ENCODE data around the gene NAALAD2. TPM values are rescaled to one million over a fixed set of nuclear protein-coding genes. Genes with fewer than 3 reads are reported as not detected.
A peak's percentile ranks its signal among the peaks of the same experiment; 100 is the strongest.
"Not testable (repeated sequence)": the region's sequence is repeated elsewhere in the genome, so short reads cannot be mapped to it uniquely, and the experiment has no call there.

Gene NAALAD2
- total RNA-seq (1 to 10 TPM; 1.6 to 3.3 TPM), polyA plus RNA-seq (under 1 TPM; 0.21 to 0.51 TPM)

GRCh38 chr11:90134478-90135003 lies at the start of gene NAALAD2:
Gene NAALAD2 (plus strand): TSS chr11:90134663. CDS start chr11:90134759, 96 bp downstream.
- H3K9me3 ChIP-seq (ENCODE audit: control insufficient read depth in 4 of 4, low read length in 3 of 4) = no peaks in the 10 kb centered on the region
- peak; percentile 57 for DNase-seq (ENCODE audit: low spot score)
- H3K27me3 ChIP-seq (ENCODE audit: control insufficient read depth in 4 of 4, insufficient read depth in 4 of 4, low read length in 3 of 4) = peaks cover 0 to 7% (median 2%) of the 10 kb centered on the region in 4 donors
- 5% methylated on average over 25 of the region's 25 CpGs for WGBS
- H3K9ac ChIP-seq (ENCODE audit: low read depth in 1 of 2, low read length in 2 of 2) = peak within 1 kb of the TSS in 1 of 2 donors; percentile 44
- H3K4me1 ChIP-seq (ENCODE audit: control insufficient read depth in 4 of 4, insufficient read depth in 4 of 4, low read length in 3 of 4) = peaks cover 0 to 13% (median 8%) of the 10 kb centered on the region in 4 donors
- TF ChIP-seq JUND (IDR thresholded peaks at IDR 0.05) (no peak), NR2F2 (IDR thresholded peaks at IDR 0.05) (peak; percentile 47), HNF4A (conservative IDR thresholded peaks at IDR 0.05) (no peak), FOXA2 (IDR thresholded peaks at IDR 0.05) (no peak), YY1 (IDR thresholded peaks at IDR 0.05) (no peak), FOXA1 (IDR thresholded peaks at IDR 0.05) (no peak), ATF3 (IDR thresholded peaks at IDR 0.05) (no peak), RXRA (IDR thresholded peaks at IDR 0.05) (peak in 1 of 2 donors; percentile 23), TAF1 (conservative IDR thresholded peaks at IDR 0.05) (no peak)
- TF ChIP-seq, protein P1, sequence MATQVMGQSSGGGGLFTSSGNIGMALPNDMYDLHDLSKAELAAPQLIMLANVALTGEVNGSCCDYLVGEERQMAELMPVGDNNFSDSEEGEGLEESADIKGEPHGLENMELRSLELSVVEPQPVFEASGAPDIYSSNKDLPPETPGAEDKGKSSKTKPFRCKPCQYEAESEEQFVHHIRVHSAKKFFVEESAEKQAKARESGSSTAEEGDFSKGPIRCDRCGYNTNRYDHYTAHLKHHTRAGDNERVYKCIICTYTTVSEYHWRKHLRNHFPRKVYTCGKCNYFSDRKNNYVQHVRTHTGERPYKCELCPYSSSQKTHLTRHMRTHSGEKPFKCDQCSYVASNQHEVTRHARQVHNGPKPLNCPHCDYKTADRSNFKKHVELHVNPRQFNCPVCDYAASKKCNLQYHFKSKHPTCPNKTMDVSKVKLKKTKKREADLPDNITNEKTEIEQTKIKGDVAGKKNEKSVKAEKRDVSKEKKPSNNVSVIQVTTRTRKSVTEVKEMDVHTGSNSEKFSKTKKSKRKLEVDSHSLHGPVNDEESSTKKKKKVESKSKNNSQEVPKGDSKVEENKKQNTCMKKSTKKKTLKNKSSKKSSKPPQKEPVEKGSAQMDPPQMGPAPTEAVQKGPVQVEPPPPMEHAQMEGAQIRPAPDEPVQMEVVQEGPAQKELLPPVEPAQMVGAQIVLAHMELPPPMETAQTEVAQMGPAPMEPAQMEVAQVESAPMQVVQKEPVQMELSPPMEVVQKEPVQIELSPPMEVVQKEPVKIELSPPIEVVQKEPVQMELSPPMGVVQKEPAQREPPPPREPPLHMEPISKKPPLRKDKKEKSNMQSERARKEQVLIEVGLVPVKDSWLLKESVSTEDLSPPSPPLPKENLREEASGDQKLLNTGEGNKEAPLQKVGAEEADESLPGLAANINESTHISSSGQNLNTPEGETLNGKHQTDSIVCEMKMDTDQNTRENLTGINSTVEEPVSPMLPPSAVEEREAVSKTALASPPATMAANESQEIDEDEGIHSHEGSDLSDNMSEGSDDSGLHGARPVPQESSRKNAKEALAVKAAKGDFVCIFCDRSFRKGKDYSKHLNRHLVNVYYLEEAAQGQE (IDR thresholded peaks at IDR 0.05) = no peak
- TF ChIP-seq, protein P2, sequence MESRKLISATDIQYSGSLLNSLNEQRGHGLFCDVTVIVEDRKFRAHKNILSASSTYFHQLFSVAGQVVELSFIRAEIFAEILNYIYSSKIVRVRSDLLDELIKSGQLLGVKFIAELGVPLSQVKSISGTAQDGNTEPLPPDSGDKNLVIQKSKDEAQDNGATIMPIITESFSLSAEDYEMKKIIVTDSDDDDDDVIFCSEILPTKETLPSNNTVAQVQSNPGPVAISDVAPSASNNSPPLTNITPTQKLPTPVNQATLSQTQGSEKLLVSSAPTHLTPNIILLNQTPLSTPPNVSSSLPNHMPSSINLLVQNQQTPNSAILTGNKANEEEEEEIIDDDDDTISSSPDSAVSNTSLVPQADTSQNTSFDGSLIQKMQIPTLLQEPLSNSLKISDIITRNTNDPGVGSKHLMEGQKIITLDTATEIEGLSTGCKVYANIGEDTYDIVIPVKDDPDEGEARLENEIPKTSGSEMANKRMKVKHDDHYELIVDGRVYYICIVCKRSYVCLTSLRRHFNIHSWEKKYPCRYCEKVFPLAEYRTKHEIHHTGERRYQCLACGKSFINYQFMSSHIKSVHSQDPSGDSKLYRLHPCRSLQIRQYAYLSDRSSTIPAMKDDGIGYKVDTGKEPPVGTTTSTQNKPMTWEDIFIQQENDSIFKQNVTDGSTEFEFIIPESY (IDR thresholded peaks at IDR 0.05) = no peak
- TF ChIP-seq, protein P3, sequence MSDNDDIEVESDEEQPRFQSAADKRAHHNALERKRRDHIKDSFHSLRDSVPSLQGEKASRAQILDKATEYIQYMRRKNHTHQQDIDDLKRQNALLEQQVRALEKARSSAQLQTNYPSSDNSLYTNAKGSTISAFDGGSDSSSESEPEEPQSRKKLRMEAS (IDR thresholded peaks at IDR 0.05) = no peak
- TF ChIP-seq, protein P4, sequence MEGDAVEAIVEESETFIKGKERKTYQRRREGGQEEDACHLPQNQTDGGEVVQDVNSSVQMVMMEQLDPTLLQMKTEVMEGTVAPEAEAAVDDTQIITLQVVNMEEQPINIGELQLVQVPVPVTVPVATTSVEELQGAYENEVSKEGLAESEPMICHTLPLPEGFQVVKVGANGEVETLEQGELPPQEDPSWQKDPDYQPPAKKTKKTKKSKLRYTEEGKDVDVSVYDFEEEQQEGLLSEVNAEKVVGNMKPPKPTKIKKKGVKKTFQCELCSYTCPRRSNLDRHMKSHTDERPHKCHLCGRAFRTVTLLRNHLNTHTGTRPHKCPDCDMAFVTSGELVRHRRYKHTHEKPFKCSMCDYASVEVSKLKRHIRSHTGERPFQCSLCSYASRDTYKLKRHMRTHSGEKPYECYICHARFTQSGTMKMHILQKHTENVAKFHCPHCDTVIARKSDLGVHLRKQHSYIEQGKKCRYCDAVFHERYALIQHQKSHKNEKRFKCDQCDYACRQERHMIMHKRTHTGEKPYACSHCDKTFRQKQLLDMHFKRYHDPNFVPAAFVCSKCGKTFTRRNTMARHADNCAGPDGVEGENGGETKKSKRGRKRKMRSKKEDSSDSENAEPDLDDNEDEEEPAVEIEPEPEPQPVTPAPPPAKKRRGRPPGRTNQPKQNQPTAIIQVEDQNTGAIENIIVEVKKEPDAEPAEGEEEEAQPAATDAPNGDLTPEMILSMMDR (IDR thresholded peaks at IDR 0.05; ENCODE audit: low read depth, low read length, missing input control) = no peak
- peak within 1 kb of the TSS; percentile 32 to 55 (median 55) for H3K4me3 ChIP-seq (ENCODE audit: low read depth in 1 of 3, low read length in 3 of 3)
- H3K27ac ChIP-seq (ENCODE audit: low read depth in 1 of 2, low read length in 2 of 2) = no peak within 1 kb of the TSS
- H3K36me3 ChIP-seq (ENCODE audit: control insufficient read depth in 4 of 4, insufficient read depth in 3 of 4, low read depth in 1 of 4, low read length in 3 of 4) = no peaks in the 10 kb centered on the region

GRCh38 chr11:90085650-90086049 lies 48.8 kb upstream of the NAALAD2 start, which contains the start of gene UBTFL1:
Gene UBTFL1 (plus strand): TSS chr11:90085950. CDS start chr11:90085950, 0 bp downstream.
- not testable (repeated sequence) for H3K27ac ChIP-seq (ENCODE audit: low read depth in 1 of 2, low read length in 2 of 2); H3K27me3 ChIP-seq (ENCODE audit: control insufficient read depth in 4 of 4, insufficient read depth in 4 of 4, low read length in 3 of 4); DNase-seq (ENCODE audit: low spot score); H3K9me3 ChIP-seq (ENCODE audit: control insufficient read depth in 4 of 4, low read length in 3 of 4); H3K9ac ChIP-seq (ENCODE audit: low read depth in 1 of 2, low read length in 2 of 2); H3K36me3 ChIP-seq (ENCODE audit: control insufficient read depth in 4 of 4, insufficient read depth in 3 of 4, low read depth in 1 of 4, low read length in 3 of 4); H3K4me1 ChIP-seq (ENCODE audit: control insufficient read depth in 4 of 4, insufficient read depth in 4 of 4, low read length in 3 of 4); H3K4me3 ChIP-seq (ENCODE audit: low read depth in 1 of 3, low read length in 3 of 3)
- WGBS = no CpG with 5 or more reads among the region's 3 CpGs

DNA sequence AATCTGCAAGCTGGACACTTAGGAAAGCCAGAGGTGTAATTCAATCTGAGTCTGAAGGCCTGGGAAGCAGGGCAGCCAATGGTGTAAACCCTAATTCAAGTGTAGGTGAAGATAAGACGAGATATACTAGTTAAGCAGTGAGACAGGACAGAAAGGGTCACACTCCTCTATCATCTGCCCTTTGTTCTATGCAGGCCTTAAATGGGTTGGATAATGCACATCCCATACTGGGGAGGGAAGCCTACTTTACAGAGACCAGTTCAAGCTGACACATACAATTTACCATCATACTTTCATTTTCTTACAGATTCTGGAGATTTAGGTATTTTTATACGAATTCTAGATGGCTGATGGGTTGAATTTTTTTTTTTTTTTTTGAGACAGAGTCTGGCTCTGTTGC lies 45.7 kb upstream of the NAALAD2 start:
- not testable (repeated sequence) for H3K27me3 ChIP-seq (ENCODE audit: control insufficient read depth in 4 of 4, insufficient read depth in 4 of 4, low read length in 3 of 4); DNase-seq (ENCODE audit: low spot score); H3K4me1 ChIP-seq (ENCODE audit: control insufficient read depth in 4 of 4, insufficient read depth in 4 of 4, low read length in 3 of 4); H3K9me3 ChIP-seq (ENCODE audit: control insufficient read depth in 4 of 4, low read length in 3 of 4); H3K27ac ChIP-seq (ENCODE audit: low read depth in 1 of 2, low read length in 2 of 2); H3K9ac ChIP-seq (ENCODE audit: low read depth in 1 of 2, low read length in 2 of 2); H3K36me3 ChIP-seq (ENCODE audit: control insufficient read depth in 4 of 4, insufficient read depth in 3 of 4, low read depth in 1 of 4, low read length in 3 of 4); H3K4me3 ChIP-seq (ENCODE audit: low read depth in 1 of 3, low read length in 3 of 3)
- 0% methylated on average over 1 of the region's 2 CpGs for WGBS

- not testable (repeated sequence) for DNase-seq (ENCODE audit: low spot score); H3K9ac ChIP-seq (ENCODE audit: low read depth in 1 of 2, low read length in 2 of 2)
- 84% methylated on average over 13 of the region's 28 CpGs for whole genome bisulfite sequencing
Measured at GRCh38 chr11:90095230-90095924, 39.1 kb upstream of the NAALAD2 start.

More at GRCh38 chr11:90095230-90095924, 39.1 kb upstream of the NAALAD2 start:
- not testable (repeated sequence) for H3K4me1 ChIP-seq (ENCODE audit: control insufficient read depth in 4 of 4, insufficient read depth in 4 of 4, low read length in 3 of 4); H3K27me3 ChIP-seq (ENCODE audit: control insufficient read depth in 4 of 4, insufficient read depth in 4 of 4, low read length in 3 of 4); H3K36me3 ChIP-seq (ENCODE audit: control insufficient read depth in 4 of 4, insufficient read depth in 3 of 4, low read depth in 1 of 4, low read length in 3 of 4); H3K27ac ChIP-seq (ENCODE audit: low read depth in 1 of 2, low read length in 2 of 2); H3K9me3 ChIP-seq (ENCODE audit: control insufficient read depth in 4 of 4, low read length in 3 of 4); H3K4me3 ChIP-seq (ENCODE audit: low read depth in 1 of 3, low read length in 3 of 3)

All from liver (tissue), 9 donors.